Measurements from ENCODE around the gene RALGPS2. TPM values are rescaled to one million over a fixed set of nuclear protein-coding genes. Genes with fewer than 3 reads are reported as not detected.

The RALGPS2 gene
- total and polyA plus RNA-seq, 10 donors = 25.6 to 118 (median 77.2) TPM

- intact Hi-C loops (cut with DNase I; ENCODE audit: low total_unique reads) = no loop called here
- H3K9me3 ChIP-seq = peaks cover 9 to 64% (median 49%) of the 10 kb centered on the region in 8 donors
- H3K27ac ChIP-seq = peak overlapping the region in 1 of 8 donors; percentile 1
- 50 to 66% (median 60%) methylated on average over 3 to 4 of the region's 4 CpGs for WGBS, 5 donors
- H3K4me1 ChIP-seq = peaks cover 0 to 28% (median 0%) of the 10 kb centered on the region in 6 donors
- TF ChIP-seq CTCF (IDR thresholded peaks at IDR 0.05 in 8 of 11, conservative IDR thresholded peaks at IDR 0.05 in 3 of 11) = peak in 10 of 11 experiments; percentile 24 to 71 (median 57)
- TF ChIP-seq POLR2A (IDR thresholded peaks at IDR 0.05) = no peak
- TF ChIP-seq POLR2AphosphoS5 (IDR thresholded peaks at IDR 0.05) = no peak
- no peak overlapping the region for H3K4me3 ChIP-seq
- no peak for DNase-seq
- H3K27me3 ChIP-seq (replicated peaks in 1 of 7) = no peaks in the 10 kb centered on the region
- peaks cover 0 to 78% (median 26%) of the 10 kb centered on the region in 6 donors for H3K36me3 ChIP-seq
Observed at GRCh38 chr1:178768423-178768822, 43.4 kb downstream of the RALGPS2 start.

- H3K4me3 ChIP-seq = no peak overlapping the region
- peaks cover 0 to 23% (median 18%) of the 10 kb centered on the region in 8 donors for H3K9me3 ChIP-seq
- DNase-seq = no peak
- TF ChIP-seq POLR2A (IDR thresholded peaks at IDR 0.05) (no peak), CTCF (IDR thresholded peaks at IDR 0.05 in 8 of 11, conservative IDR thresholded peaks at IDR 0.05 in 3 of 11) (no peak), POLR2AphosphoS5 (IDR thresholded peaks at IDR 0.05) (no peak)
- H3K27ac ChIP-seq = no peak overlapping the region
- peaks cover 0 to 45% (median 2%) of the 10 kb centered on the region in 6 donors for H3K4me1 ChIP-seq
- no peaks in the 10 kb centered on the region for H3K27me3 ChIP-seq (replicated peaks in 1 of 7)
- peaks cover 0 to 59% (median 16%) of the 10 kb centered on the region in 6 donors for H3K36me3 ChIP-seq
- intact Hi-C loops (cut with DNase I; ENCODE audit: low total_unique reads) = loop anchor here (5.0 kb wide), 1 partner anchor 229 kb away; no protein-coding TSS in a partner anchor
- WGBS, 5 donors = 84 to 94% (median 87%) methylated on average over 5 of the region's 5 CpGs
Observed at GRCh38 chr1:178772952-178773351, 47.9 kb downstream of the RALGPS2 start.

GRCh38 chr1:178774263-178774662 is 49.2 kb downstream of the RALGPS2 start:
- DNase-seq = no peak
- Histone ChIP-seq H3K4me3 (no peak overlapping the region), H3K27me3 (replicated peaks in 1 of 7) (no peaks in the 10 kb centered on the region), H3K4me1 (peaks cover 0 to 38% (median 2%) of the 10 kb centered on the region in 6 donors), H3K36me3 (peaks cover 0 to 53% (median 11%) of the 10 kb centered on the region in 6 donors), H3K9me3 (peaks cover 0 to 9% (median 7%) of the 10 kb centered on the region in 8 donors), H3K27ac (no peak overlapping the region)
- TF ChIP-seq CTCF (IDR thresholded peaks at IDR 0.05 in 8 of 11, conservative IDR thresholded peaks at IDR 0.05 in 3 of 11) = peak in 5 of 11 experiments; percentile 29 to 48 (median 34)
- no peak for TF ChIP-seq POLR2A (IDR thresholded peaks at IDR 0.05)
- intact Hi-C loops (cut with DNase I; ENCODE audit: low total_unique reads) = loop anchor here (5.0 kb wide), 1 partner anchor 228 kb away; no protein-coding TSS in a partner anchor

GRCh38 chr1:178776553-178776952 is 51.5 kb downstream of the RALGPS2 start:
- Histone ChIP-seq H3K4me3 (no peak overlapping the region), H3K27me3 (replicated peaks in 1 of 7) (no peaks in the 10 kb centered on the region), H3K4me1 (peaks cover 0 to 41% (median 2%) of the 10 kb centered on the region in 6 donors), H3K9me3 (no peaks in the 10 kb centered on the region), H3K27ac (no peak overlapping the region), H3K36me3 (peaks cover 0 to 47% (median 7%) of the 10 kb centered on the region in 6 donors)
- WGBS, 5 donors = 72 to 77% (median 76%) methylated on average over 2 of the region's 2 CpGs
- DNase-seq = no peak
- TF ChIP-seq POLR2AphosphoS5 (IDR thresholded peaks at IDR 0.05) (no peak), CTCF (IDR thresholded peaks at IDR 0.05 in 8 of 11, conservative IDR thresholded peaks at IDR 0.05 in 3 of 11) (no peak), POLR2A (IDR thresholded peaks at IDR 0.05) (no peak)
- intact Hi-C loops (cut with DNase I; ENCODE audit: low total_unique reads) = no loop called here

Data from spleen (tissue), 11 donors.